Measurements from ENCODE around the gene ATG2A. TPM values are rescaled to one million over a fixed set of nuclear protein-coding genes. Genes with fewer than 3 reads are reported as not detected.

ATG2A gene
- total RNA-seq = 10 to 100 TPM; 12.3 to 14.9 TPM
- long read RNA-seq, donor 1, partial matches to known transcripts = 6 of 8 reads
- long read RNA-seq, donor 1, other reads (novel, unspliced or antisense) = 2 of 8 reads
- long read RNA-seq, donor 2, partial matches to known transcripts = 11 of 15 reads
- long read RNA-seq, donor 2, other reads (novel, unspliced or antisense) = 4 of 15 reads

DNA sequence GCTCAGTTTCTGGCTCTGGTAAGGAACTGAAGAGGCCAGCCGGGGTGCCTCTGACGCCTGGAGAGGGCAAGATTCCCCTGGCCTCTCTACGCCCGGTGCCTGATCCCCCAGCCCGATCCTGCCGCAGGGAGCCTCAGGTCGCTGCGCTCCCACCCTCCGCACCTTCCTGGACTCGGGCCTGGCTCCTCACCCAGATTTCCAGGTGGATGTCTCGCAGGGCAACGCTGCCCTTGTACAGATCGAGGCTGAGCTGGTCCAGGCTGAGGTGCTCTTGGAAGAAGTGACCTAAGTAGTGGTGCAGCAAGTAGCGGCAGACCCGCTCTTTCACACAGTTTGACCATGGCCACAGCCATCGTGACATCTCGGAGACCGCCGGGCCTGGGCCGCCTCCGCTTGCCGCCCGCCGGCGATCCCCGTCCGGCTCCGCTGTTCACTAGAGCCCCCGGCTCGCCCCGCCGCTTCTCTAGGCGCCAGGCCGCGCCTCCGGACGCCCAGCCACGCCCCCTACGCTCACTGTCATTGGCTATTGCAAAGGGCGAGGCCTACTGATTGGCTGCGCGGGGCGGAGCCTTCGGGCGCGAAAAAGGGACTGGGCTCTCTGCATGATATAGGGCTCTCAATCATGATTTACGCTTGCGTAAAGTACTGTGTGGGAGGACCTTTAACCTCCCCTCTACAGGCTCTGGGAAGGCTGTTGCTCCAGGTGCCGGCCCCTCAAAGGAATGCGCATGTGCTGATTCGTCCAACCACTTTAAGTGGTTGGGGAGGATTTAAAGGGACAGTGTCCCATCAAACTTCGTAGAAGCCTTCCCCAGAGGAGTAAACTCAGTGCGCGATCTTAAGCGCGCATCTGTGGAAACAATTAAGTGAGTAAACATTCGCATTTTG lies at the start of gene ATG2A:
Gene ATG2A (minus strand): TSS at position 435 of the 888 bp plus-strand sequence. CDS start 74 bp downstream, at position 361.
- DNase-seq (ENCODE audit: low spot score) = peak; percentile 100
- intact Hi-C loops (cut with DNase I) = no loop called here

GRCh38 chr11:64963072-64963631 lies 46.1 kb upstream of the ATG2A start:
- intact Hi-C loops (cut with DNase I) = no loop called here

GRCh38 chr11:64960719-64961118 lies 43.7 kb upstream of the ATG2A start:
- intact Hi-C loops (cut with DNase I) = no loop called here
- no peak for DNase-seq (ENCODE audit: low spot score)

More at GRCh38 chr11:64963072-64963631, 46.1 kb upstream of the ATG2A start:
- DNase-seq (ENCODE audit: low spot score) = no peak

DNA sequence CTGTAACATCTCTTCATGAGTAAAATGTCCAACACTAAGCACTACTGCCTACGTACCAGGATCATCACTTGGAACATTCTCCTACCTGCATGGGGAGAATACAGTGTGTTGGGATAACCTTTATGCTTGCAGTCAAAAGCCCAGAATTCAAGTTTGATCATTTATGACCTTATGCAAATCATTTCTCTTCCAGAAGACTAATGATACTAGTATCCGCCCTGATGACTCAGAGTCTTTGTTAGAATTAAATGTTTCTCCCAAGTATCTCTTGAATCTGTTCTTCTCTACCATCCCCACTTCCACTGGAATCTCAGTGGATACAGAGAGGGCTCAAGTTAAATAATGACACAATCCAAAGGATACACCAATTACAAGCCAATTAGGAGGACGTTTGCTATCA lies 42.5 kb upstream of the ATG2A start:
- intact Hi-C loops (cut with DNase I) = no loop called here
- no peak for DNase-seq (ENCODE audit: low spot score)

DNA sequence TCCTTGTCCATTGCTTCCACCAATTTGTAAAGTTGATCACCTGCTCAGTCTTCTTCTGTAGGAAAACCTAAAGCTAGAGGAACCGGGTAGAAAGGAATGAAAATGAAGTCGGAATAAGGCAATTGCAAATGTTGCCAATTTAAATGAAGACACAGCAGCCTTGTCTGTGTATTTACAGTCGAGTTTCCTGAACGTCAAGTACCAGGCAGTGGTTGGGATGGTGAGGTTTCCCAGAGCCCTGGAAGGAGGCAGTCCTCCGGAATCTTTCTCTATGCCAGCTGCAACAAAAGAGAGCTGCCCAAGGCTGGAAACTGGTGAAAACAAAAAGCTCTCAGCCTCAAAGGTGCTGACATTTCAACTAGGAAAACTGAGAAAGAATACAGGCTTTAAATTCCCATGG lies 37.2 kb upstream of the ATG2A start:
- no peak for DNase-seq (ENCODE audit: low spot score)
- intact Hi-C loops (cut with DNase I) = no loop called here

DNA sequence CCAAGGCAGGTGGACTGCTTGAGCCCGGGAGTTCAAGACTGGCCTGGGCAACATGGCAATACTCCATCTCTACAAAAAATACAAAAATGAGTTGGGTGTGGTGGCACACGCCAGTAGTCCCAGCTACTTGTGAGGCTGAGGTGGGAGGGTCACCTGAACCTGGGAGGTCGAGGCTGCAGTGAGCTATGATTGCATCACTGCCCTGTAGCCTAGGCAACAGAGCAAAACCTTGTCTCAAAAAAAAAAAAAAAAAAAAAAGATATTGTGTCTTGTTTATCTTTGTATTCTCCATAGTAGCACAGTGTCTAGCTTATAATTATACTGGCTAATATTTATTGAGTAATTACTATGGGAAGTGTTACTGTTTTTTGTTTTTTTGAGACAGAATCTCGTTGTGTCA lies 34.5 kb upstream of the ATG2A start:
- no peak for DNase-seq (ENCODE audit: low spot score)
- intact Hi-C loops (cut with DNase I) = no loop called here

DNA sequence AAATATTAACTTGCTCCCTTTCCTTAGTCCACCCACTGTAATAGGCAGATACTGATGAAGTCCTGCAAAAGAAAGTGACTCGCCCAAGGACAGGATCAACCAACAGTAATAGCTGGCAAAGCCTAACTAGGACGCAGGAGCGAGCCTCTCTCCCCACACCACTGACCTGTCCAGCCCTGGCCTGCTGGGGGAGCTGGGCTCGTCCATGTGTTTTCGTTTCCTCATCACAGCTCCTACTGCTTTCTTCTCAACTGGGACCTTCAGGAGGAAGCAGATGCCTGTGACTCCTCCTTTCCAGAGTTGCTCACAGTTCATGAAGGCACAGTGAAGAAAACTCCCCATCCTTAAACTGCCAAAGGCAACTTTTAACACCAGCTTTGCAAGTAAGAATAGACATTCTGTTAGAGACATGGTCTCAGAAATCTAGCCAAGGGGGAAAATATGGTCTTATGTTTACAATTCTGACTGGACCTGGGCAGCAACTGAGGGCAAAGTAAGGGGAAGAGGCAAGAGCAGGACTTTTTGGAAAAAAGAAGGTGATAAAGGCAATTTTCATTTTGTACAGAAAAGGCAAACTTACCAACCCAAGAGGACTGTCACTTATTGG lies 30.3 kb upstream of the ATG2A start:
- intact Hi-C loops (cut with DNase I) = no loop called here
- no peak for DNase-seq (ENCODE audit: low spot score)

GRCh38 chr11:64936539-64936938 lies 19.5 kb upstream of the ATG2A start:
- intact Hi-C loops (cut with DNase I) = no loop called here
- DNase-seq (ENCODE audit: low spot score) = no peak

GRCh38 chr11:64935359-64936081 lies 18.5 kb upstream of the ATG2A start, which contains the start of gene GPHA2:
Gene GPHA2 (minus strand): TSS chr11:64935893. CDS start chr11:64935460, 433 bp downstream.
- DNase-seq (ENCODE audit: low spot score) = peak; percentile 43
- intact Hi-C loops (cut with DNase I) = no loop called here

GRCh38 chr11:64934682-64935358 lies 17.8 kb upstream of the ATG2A start:
- intact Hi-C loops (cut with DNase I) = loop anchor here in 1 of 2 donors (5.0 kb wide), 1 partner anchor 52 kb away; no protein-coding TSS in a partner anchor

DNA sequence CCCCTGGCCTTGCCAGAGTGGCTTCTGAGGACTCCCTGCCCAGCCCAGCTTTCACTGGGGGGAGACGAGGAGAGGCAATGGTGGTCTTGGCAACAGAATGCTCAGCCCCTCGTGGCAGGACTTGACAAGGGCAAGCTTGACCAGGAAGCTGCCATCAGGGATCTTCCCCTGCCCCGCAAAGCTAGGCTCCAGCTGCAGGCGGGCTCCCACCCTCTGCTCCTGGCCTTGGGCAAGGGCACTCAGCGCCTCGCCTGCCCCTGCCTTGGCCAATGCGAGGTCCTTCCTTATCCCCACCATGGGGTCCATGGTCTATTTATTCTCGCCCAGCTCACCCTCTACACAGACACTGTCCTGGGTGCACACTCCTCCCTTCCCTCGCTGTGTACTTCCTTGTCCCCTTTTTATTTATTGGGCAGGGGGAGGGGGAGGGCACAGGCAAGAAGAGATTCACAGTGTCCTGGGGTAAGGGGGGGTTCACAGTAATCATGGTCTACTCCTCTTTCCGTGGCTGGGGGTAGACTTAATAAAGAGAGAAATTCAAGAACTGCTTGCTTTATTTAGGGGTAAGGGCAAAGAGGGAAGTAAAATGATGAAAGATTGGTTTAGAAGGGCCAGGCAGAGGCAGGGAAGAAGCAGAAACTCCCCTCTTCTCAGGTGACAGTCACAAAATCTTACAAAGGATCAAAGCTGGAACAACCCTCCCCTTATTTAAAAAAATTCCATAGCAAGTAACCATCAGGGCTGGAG lies 17.1 kb upstream of the ATG2A start:
- peak; percentile 52 for DNase-seq (ENCODE audit: low spot score)
- intact Hi-C loops (cut with DNase I) = loop anchor here in 1 of 2 donors (5.0 kb wide), 1 partner anchor 53 kb away; no protein-coding TSS in a partner anchor

More at GRCh38 chr11:64934682-64935358, 17.8 kb upstream of the ATG2A start:
- DNase-seq (ENCODE audit: low spot score) = peak; percentile 45

DNA sequence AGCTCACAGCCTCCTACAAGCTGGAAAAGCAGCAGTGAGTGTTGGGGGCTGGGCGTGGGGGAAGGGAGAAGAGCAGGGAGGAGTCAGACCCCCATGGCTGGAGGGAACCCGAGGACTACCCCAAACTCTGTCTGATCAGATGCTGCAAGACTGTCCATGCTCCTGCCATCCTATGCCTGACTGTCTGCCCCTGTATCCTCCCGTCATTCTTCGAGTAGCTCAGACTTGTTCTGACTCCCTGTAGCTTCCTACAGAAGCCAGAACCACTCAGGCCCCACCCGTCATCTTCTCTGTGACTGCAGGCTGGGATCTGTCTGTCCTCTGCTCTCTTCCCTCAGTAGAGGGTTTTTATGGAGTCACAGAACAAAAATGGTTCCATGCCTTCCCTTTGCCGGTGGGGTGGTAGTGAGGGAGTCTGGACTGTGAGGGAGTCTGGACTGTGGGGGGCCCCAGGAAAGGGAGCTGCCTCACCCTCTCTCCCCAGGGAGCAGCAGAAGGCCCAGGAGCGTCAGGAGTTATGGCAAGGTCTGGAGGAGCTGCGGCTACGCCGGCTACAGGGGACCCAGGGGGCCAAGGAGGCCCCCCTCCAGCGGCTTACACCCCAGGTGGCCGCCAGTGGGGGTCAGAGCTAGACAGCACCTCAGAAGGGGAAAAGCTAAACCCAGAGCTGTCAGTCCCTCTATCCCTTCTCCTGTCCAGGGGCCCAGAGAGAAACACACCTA lies 16.4 kb upstream of the ATG2A start:
- intact Hi-C loops (cut with DNase I) = loop anchor here in 1 of 2 donors (5.0 kb wide), 1 partner anchor 54 kb away; no protein-coding TSS in a partner anchor

GRCh38 chr11:64932324-64932723 lies 15.3 kb upstream of the ATG2A start:
- no peak for DNase-seq (ENCODE audit: low spot score)
- intact Hi-C loops (cut with DNase I) = loop anchor here in 1 of 2 donors (5.0 kb wide), 1 partner anchor 55 kb away; no protein-coding TSS in a partner anchor

More for the DNA sequence above, 16.4 kb upstream of the ATG2A start:
- DNase-seq (ENCODE audit: low spot score) = peak; percentile 46

GRCh38 chr11:64931290-64931689 lies 14.3 kb upstream of the ATG2A start:
- intact Hi-C loops (cut with DNase I) = loop anchor here (1.0 to 5.0 kb wide), 2 partner anchors 23 to 56 kb away; no protein-coding TSS in a partner anchor
- DNase-seq (ENCODE audit: low spot score) = no peak

- intact Hi-C loops (cut with DNase I) = loop anchor here in 1 of 2 donors (5.0 kb wide), 1 partner anchor 57 kb away; no protein-coding TSS in a partner anchor
- DNase-seq (ENCODE audit: low spot score) = no peak
Measured at GRCh38 chr11:64930340-64930739, 13.3 kb upstream of the ATG2A start.

DNA sequence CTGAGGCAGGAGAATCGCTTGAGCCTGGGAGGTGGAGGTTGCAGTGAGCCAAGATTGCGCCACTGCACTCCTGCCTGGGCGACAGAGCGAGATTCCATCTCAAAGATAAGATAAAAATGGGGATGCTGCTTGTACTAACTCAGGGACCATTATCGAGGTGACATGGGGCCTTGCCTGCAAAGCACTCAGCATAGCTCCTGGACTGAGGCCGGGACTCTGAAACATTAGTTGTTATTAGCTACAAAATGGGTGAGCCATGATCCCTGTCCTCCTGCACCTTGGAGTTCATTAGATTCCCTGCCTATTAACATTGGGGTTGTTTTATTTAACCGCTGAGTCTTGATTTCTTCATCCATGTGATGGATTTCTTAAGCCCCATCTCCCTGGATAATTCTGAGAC lies 12.6 kb upstream of the ATG2A start:
- intact Hi-C loops (cut with DNase I) = loop anchor here in 1 of 2 donors (5.0 kb wide), 1 partner anchor 58 kb away; no protein-coding TSS in a partner anchor
- DNase-seq (ENCODE audit: low spot score) = no peak

DNA sequence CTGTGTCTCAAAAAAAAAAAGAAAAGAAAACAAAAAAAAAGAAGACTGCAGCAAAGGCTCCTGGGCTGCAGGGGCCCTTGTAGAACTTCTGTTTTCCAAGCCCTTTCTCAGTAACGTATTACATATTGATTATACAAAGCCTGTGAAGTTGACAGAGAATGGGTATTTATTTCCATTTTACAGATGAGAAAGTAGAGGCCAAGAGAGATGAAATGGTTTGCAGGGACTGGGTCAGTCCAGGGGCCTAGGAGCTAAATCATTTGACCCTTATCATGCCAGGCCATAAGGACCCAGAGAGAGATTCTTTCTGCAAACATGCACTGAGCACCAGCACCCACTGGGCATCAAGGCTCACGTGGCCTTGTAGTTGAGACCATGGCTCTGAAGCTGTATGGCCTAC lies 11.9 kb upstream of the ATG2A start:
- intact Hi-C loops (cut with DNase I) = no loop called here
- no peak for DNase-seq (ENCODE audit: low spot score)

Data from posterior vena cava (tissue), 2 donors.